SIG-M5 (cell line): Measurements from ENCODE around the gene EFEMP2.

Source experiments
- DNase-seq: peaks from one replicate; lab custom pipeline; 2025; lab: John Stamatoyannopoulos, UW

The EFEMP2 gene

DNA sequence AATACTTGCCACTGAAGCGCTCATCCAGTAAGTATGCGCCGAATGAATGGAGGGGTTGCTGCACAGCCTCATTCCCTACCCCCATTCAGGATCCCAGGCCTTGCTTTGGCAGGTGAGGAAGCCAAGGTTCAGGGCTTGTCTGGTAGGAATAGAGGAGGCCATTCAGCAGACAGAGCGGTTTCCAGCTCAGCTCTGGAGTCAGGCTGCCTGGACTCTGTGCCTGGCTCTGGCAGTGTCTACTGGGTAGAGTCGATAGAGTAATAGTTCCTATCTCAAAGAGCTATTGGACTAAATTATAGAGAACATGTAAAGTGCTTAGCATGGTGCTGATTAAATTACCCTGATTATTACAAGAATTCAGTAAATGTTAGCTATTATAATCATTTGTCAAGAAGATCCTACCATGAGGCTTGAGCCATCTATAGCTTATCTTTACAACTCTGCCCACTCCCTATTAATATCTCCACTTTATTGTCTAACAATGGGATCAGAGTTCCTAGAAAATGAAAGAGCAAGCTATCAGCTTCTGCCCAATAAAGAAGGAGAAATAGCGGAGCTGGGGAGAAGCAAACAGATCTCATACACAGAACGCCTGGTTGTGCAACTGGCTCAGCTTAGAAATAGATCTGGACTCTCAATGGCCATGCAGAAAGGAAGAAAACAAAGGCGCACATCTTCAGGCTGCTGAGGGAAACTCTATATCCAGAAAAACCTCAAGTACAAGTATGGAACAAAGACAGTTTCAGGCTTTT is 45.4 kb downstream of the EFEMP2 start:
- no peak for DNase-seq

DNA sequence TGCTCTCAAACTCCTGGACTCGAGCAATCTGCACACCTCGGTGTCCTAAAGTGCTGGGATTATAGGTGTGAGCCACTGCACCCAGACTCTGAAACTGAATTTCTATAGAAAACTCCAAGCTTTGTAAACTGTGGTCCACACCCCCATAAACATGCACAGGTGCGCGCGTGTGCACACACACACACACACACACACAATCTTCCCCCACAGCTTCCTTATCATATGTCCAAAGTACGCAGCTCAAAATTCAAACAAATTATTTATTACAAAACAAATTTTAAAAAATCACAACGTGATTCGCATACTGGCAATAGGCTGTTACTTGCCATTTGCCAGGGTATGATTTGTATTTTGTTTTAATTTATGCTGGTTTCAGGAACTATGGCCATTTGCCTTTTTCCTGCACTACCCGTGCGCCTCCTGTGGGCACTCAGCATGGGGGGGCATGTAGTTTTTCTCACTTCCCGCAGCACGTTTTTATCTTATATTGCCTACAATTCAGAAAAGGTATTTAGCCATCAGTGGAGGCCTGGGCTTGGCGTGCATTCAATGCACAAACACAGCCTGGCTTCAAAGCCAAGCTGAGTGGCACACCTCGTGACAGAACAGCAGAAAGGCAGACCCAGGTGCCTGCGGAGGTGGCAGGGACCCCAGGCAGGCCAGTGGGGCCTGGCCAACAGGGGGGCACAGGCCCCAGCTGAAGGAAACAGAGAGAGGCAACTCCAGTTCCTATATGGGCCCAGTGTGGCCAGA is 49.6 kb downstream of the EFEMP2 start:
- DNase-seq, result no peak

DNA sequence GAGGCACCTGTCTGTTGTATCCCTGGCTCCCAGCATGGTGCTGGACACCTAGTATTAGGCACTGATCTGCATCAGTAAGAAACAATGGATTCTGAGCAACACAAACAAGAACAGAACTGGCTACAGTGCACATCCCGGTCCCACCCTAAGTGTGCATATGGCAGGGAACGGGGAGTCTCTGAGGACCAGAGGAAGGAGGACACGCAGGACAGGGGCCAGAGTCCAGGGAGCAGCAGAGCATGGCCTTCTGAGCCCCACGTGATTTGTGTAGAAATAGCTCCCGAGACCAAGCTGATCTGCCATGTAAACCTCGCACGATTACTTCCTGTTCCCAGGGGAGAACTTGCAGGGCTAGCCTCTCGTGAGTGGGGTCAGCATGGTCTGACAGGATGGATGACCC is 51.5 kb downstream of the EFEMP2 start:
- no peak for DNase-seq

DNA sequence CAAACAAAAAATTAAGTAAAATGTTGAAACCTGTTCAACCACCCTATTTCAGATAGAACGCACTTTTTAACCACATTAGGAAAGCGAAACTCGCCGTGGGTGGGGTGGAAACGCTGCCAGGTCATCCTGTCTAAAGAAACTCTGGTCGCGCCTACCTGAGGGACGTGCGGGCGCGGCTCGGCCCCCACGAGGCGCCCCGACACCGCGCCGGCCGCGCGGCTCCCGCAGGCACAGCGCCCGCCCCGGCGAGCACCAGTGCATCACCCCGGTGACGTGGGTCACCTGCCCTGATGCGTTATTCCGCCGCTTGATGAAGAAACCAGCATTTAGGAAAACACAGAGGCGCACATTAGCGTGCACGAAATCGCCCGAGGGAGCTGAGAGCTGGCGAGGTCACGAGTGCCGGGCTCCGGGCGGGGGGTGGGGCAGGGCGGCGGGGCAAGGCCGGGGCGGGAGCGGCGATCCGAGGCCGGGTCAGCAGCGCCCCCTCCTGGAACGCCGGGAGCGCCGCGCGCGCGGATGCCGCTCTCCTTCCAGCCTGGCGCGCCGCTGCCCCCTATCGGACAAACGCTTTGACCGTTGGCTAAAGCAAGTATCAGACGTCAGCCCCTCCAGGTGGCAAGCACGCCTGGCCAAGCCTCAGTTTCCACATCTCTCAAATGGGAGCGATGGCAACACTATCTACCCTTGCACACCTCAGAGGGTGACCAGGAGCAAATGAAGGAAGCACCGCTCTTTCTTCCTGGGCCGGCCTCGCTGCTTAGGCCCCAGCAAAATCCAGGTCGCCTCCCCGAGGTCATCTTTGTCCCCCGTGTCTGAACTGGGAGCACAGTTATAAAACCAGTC is 54.5 kb downstream of the EFEMP2 start:
- no peak for DNase-seq

DNA sequence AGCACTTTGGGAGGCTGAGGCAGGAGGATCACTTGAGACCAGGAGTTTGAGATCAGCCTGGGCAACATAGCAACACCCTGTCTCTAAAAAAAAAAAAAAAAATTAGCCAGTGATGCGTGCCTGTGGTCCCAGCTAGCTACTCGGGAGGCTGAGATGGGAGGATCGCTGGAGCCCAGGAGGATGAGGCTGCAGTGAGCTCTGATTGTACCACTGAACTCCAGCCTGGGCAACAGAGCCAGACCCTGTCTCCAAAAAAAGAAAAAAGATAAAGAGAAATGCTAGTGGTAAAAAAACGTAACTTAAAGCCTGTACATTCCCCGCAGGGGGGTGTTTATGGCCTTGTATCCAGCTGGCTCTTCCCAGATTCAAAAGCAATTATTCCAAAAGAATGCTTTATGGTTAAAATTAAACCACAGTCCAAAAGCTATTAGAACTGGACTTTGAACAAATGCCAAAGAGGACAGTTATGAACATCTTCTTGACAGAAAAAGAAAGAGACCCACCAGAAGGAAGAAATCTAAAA is 55.2 kb downstream of the EFEMP2 start:
- DNase-seq, result no peak

DNA sequence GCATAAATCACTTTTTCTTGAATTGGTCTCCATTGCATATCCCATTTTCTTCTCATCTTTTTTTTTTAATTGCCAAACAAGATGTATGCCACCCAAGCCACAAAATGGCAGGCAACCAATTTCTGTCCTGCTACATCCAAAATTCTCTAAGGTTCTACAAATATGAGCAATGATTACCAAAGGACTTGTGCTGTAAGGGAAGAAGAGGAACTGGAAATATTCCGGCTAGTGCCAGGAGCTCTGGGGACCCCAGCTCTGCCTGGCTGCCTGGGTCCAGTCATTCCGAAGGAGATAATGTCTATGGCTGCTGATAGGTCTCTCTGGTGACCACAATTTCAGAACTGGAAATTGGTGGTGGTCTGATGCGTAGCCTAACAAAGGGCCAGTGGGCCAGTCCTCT is 55.9 kb downstream of the EFEMP2 start:
- DNase-seq, result no peak
